ENCODE results near the gene HOXD10.

The HOXD10 gene

DNA sequence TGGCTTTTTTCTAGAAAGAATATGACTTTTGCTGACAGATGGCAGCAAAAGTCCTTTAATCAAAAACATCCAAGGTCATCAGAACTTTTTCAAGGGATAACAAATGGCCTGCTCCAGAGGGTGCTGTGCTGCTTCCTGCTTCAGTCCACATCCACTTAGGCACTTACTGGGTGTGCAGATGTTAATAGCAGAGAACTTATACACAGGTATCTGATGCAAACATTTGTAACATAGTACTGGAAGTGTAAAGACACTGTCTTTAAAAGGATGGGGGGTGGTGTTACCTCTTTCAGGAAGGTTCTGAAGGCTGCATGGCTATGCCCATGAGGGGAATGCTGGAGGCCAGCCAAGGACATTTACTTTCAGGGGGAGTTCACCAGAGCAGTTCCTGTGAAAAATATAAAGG is 18.5 kb downstream of the HOXD10 start:
- in situ Hi-C loops (cut with MboI; ENCODE audit: low pct_unique_long_range_greater_than_20kb, low sequenced_read_pairs, unreplicated experiment), result loop anchor here (5.0 kb wide), 1 partner anchor 502 kb away; no protein-coding TSS in a partner anchor
- no peak for DNase-seq (ENCODE audit: low spot score)
- TF ChIP-seq, protein P1, sequence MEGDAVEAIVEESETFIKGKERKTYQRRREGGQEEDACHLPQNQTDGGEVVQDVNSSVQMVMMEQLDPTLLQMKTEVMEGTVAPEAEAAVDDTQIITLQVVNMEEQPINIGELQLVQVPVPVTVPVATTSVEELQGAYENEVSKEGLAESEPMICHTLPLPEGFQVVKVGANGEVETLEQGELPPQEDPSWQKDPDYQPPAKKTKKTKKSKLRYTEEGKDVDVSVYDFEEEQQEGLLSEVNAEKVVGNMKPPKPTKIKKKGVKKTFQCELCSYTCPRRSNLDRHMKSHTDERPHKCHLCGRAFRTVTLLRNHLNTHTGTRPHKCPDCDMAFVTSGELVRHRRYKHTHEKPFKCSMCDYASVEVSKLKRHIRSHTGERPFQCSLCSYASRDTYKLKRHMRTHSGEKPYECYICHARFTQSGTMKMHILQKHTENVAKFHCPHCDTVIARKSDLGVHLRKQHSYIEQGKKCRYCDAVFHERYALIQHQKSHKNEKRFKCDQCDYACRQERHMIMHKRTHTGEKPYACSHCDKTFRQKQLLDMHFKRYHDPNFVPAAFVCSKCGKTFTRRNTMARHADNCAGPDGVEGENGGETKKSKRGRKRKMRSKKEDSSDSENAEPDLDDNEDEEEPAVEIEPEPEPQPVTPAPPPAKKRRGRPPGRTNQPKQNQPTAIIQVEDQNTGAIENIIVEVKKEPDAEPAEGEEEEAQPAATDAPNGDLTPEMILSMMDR (IDR thresholded peaks at IDR 0.05; ENCODE audit: extremely low read depth, insufficient read depth, missing control alignments), result no peak

DNA sequence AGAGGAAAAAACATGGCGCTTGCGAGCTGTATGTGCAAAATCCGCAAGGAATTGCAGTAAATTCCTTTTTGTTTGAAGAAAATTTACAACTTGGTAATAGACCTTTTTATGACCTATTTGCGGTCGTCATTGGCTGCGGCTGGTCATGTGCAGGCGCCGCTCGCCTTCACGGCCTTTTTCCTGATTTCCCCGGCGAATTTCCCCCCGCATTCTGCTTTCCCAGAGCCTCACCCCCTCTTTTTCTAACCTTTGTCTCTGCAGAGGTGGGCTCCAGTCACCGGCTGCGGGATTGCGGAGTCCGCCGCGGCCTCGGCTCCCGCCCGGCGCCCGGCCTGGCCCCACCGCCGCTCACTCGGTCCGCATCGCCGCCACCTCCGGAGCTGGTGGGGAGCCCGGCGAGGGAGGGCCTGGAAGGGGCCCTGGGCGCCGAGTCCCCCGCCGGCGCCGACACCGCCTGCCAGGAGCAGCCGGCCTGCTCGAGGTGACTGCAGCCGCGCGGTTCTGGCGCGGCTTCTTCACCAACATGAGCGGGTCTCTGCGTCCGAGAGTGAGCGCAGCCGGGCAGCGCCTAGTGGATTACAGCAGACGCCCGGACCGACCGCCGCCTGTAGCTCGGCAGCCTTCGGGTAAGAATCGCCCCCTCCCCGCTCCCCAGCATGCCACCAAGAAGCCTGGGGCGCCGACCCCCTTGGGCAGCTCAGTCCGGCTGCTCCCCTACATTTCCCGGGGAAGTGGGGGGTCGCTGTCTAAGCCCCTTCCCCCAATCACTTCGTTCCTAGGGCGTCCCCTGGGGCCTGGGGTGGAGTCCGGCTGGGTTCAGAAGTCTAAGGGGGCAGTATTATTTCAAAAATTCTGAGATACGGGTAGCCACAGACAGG is 20.0 kb downstream of the HOXD10 start:
- TF ChIP-seq, protein P1 (IDR thresholded peaks at IDR 0.05; ENCODE audit: extremely low read depth, insufficient read depth, missing control alignments), result no peak
- in situ Hi-C loops (cut with MboI; ENCODE audit: low pct_unique_long_range_greater_than_20kb, low sequenced_read_pairs, unreplicated experiment), result loop anchor here (5.0 kb wide), 1 partner anchor 501 kb away; no protein-coding TSS in a partner anchor
- DNase-seq (ENCODE audit: low spot score), result no peak

DNA sequence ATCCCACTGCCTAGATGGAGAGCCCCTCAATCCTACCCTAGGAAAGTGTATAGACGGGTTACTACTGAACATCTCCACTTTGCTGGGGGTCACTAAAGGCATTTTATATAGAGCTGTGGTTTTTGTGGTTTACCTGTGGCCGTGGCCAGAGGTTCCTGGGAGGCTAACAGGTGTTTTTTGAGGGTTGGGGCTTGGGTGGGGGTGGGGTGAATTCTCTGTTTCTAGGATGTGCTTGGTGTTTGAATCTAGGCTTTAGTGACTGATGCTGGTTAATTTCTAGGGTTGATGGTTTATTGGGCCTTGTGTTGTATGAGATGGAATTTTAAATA is 20.6 kb downstream of the HOXD10 start:
- in situ Hi-C loops (cut with MboI; ENCODE audit: low pct_unique_long_range_greater_than_20kb, low sequenced_read_pairs, unreplicated experiment), result loop anchor here (5.0 kb wide), 1 partner anchor 500 kb away; no protein-coding TSS in a partner anchor
- DNase-seq (ENCODE audit: low spot score), result no peak
- TF ChIP-seq, protein P1 (IDR thresholded peaks at IDR 0.05; ENCODE audit: extremely low read depth, insufficient read depth, missing control alignments), result no peak

DNA sequence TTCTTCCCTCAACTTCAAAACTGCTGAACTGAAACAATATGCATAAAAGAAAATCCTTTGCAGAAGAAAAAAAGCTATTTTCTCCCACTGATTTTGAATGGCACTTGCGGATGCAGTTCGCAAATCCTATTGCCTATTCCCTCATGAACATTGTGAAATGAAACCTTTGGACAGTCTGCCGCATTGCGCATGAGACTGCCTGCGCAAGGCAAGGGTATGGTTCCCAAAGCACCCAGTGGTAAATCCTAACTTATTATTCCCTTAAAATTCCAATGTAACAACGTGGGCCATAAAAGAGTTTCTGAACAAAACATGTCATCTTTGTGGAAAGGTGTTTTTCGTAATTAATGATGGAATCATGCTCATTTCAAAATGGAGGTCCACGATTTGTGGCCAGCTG is 21.3 kb downstream of the HOXD10 start:
- TF ChIP-seq, protein P1 (IDR thresholded peaks at IDR 0.05; ENCODE audit: extremely low read depth, insufficient read depth, missing control alignments), result no peak
- DNase-seq (ENCODE audit: low spot score), result no peak
- in situ Hi-C loops (cut with MboI; ENCODE audit: low pct_unique_long_range_greater_than_20kb, low sequenced_read_pairs, unreplicated experiment), result loop anchor here (5.0 kb wide), 1 partner anchor 499 kb away; no protein-coding TSS in a partner anchor

DNA sequence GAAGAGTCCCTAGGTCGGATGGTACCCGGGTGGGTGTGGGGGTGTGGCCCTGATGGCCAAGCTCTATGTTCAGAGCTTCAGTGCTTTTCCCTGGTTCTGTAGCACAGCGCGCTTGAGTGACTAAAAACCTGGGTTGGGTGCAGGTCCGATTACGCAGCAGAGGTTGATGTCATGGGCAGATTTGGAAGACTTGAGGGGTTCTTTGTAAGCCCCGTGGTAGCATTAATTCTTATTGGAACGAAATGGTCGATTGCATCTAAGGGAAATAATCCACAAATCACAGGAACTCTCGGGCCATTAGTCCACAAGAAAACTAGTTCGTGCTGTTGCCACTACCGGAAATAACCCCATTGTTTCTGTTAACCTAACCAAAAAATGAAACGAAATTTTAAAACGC is 21.9 kb downstream of the HOXD10 start:
- TF ChIP-seq, protein P1 (IDR thresholded peaks at IDR 0.05; ENCODE audit: extremely low read depth, insufficient read depth, missing control alignments), result no peak
- no peak for DNase-seq (ENCODE audit: low spot score)
- in situ Hi-C loops (cut with MboI; ENCODE audit: low pct_unique_long_range_greater_than_20kb, low sequenced_read_pairs, unreplicated experiment), result loop anchor here (5.0 kb wide), 1 partner anchor 499 kb away; no protein-coding TSS in a partner anchor

DNA sequence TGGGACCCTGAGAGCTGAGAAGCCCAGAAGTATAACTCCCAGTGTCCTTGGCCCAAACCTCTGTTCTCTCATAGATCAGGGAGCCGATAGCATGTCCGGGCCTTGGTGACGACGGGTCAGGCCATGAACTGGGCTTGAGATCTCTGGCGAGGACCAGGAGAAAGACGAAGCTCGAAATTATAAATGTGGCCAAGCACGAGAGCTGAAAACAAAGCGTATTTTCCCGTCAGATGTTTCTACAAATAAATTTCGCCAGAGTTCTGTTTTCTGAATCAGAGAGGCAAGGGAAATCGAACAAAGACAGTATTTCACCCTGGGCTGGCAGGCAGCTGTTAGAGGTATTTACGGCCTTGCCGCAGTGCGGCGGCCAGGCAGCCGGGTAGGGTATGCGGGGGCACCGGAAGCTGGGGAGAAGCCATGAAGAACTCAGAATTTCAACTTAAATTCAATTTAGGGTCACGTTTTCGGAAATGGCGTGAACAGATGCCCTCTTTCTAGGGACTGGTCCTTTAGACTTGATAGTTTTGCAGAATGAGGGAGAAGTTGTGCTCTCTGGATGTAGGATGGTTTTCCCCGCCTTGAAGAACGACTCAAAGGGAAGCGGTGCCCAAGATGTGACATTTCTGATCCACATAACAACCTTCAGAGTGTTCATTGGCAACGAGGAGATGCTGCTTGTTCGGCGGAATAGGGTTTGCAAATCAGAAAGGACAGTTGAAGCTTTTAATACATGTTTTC is 22.5 kb downstream of the HOXD10 start:
- in situ Hi-C loops (cut with MboI; ENCODE audit: low pct_unique_long_range_greater_than_20kb, low sequenced_read_pairs, unreplicated experiment), result loop anchor here (5.0 kb wide), 1 partner anchor 498 kb away; no protein-coding TSS in a partner anchor
- TF ChIP-seq, protein P1 (IDR thresholded peaks at IDR 0.05; ENCODE audit: extremely low read depth, insufficient read depth, missing control alignments), result no peak
- no peak for DNase-seq (ENCODE audit: low spot score)

Data from GM13977 (cell line).